Activated CD4-positive, alpha-beta memory T cell treated with anti-CD3 and anti-CD28 coated beads, Interleukin-2, amount 10 ng/mL, durations not matched to agents 7 days and 5 days (primary cell): ENCODE data around the gene BAHCC1. TPM values are rescaled to one million over a fixed set of nuclear protein-coding genes. Genes with fewer than 3 reads are reported as not detected.

Source experiments
- CTCF ChIA-PET: fragments of 350-600 bp; sonication (Branson Sonifier 250); formaldehyde crosslinking; loops from one replicate; lab custom pipeline; 2021; ENCODE audit warnings: antibody characterized with exemption, inconsistent platforms; lab: Charles Lee
- POLR2A ChIA-PET: fragments of 350-600 bp; sonication (Branson Sonifier 250); formaldehyde crosslinking; loops from one replicate; lab custom pipeline; 2021; ENCODE audit warnings: antibody characterized with exemption; lab: Charles Lee
- DNase-seq: peaks from one replicate; pipeline ENCODE4 v3.0.0-alpha.2; 2020
- H3K27ac Mint-ChIP-seq: one replicate; pipeline ENCODE4 v1.8.0; 2021; ENCODE audit warnings: mild to moderate bottlenecking, mixed read lengths
- H3K27me3 Mint-ChIP-seq: one replicate; pipeline ENCODE4 v1.8.0; 2021; ENCODE audit warnings: mixed read lengths
- H3K36me3 Mint-ChIP-seq: one replicate; pipeline ENCODE4 v1.8.0; 2021; ENCODE audit warnings: low read depth, mixed read lengths
- H3K4me1 Mint-ChIP-seq: one replicate; pipeline ENCODE4 v1.8.0; 2021; ENCODE audit warnings: mixed read lengths
- H3K4me3 Mint-ChIP-seq: one replicate; pipeline ENCODE4 v1.8.0; 2021; ENCODE audit warnings: mild to moderate bottlenecking, mixed read lengths
- H3K9me3 Mint-ChIP-seq: one replicate; pipeline ENCODE4 v1.8.0; 2021; ENCODE audit warnings: mixed read lengths
- total RNA-seq, 2 experiments: library from RNA; stranded (reverse); gene quantifications; one replicate each; pipeline ENCODE4 v1.2.3, GENCODE V29; 2021

BAHCC1 gene
- total RNA-seq, 2 experiments from 2014 or later = 0.15 to 0.18 TPM

DNA sequence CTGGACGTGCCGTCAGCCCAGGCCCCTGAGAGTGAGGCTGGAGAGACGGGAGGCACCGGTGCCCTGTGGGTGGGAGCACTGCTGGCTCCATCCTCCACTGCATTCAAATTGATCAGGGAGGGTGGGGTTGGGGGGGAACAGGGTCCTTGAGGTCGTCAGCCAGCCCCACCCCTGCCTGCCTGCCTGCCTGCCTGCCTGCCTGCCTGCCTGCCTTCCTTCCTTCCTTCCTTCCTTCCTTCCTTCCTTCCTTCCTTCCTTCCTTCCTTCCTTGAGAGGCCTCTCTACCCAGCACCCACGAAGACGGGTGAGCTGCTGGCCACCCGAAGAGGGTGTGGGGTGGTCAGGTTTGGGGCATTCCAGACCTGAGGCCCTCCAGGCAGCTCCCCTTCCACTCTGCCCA, 16.0 kb downstream of the BAHCC1 start:
- DNase-seq = no peak
- peaks cover 5% of the 10 kb centered on the region for H3K9me3 Mint-ChIP-seq
- CTCF ChIA-PET = no interaction called here
- peaks cover 26% of the 10 kb centered on the region for H3K27me3 Mint-ChIP-seq
- H3K27ac Mint-ChIP-seq = no peak overlapping the region
- H3K36me3 Mint-ChIP-seq = no peaks in the 10 kb centered on the region
- POLR2A ChIA-PET = interaction anchor here (1.0 kb wide), 1 partner anchor 101 kb away, joined by 3 read pairs; the partner anchor contains the start of gene ACTG1
- no peak overlapping the region for H3K4me3 Mint-ChIP-seq
- H3K4me1 Mint-ChIP-seq = peaks cover 16% of the 10 kb centered on the region

DNA sequence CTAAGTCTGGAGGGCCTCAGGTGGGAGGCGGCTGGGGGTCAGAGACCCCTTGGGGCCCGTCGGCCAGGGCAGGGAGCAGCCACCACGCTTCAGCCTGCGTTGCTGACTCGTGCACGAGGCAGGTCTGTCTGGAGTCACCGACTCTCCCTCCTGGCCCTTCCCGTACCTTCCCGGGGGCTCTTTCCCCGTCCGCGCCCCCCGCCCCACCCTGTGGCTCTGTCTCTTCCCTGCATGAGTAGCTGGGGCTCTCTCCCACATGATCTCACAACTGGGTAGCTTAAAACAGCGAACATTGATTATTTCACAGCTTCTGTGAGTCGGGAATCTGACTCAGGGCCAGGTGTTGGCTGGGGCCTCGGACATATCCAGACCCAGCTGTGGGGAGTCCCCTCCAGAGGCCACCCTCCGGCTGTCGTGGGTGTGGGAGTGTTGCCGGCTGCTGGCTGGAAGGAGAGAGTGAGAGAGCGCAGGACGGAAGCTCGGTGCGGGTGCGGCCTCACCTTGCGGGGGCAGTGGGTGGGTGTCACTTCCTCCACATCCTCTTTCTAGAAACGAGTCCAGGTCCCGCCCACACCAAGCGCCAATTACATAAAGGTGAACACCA, 17.3 kb downstream of the BAHCC1 start:
- DNase-seq = peak; percentile 68
- Mint-ChIP-seq H3K36me3 (no peaks in the 10 kb centered on the region), H3K27me3 (peaks cover 23% of the 10 kb centered on the region), H3K4me3 (peak overlapping the region; percentile 48), H3K4me1 (peaks cover 16% of the 10 kb centered on the region), H3K9me3 (peaks cover 6% of the 10 kb centered on the region), H3K27ac (no peak overlapping the region)
- CTCF ChIA-PET = interaction anchor here (1.0 kb wide), 2 partner anchors 72 to 207 kb away, joined by 3 read pairs; no protein-coding TSS in a partner anchor
- POLR2A ChIA-PET = interaction anchor here (1.0 kb wide), 1 partner anchor 174 kb away, joined by 3 read pairs; the partner anchor contains the start of genes NDUFAF8 and TEPSIN

DNA sequence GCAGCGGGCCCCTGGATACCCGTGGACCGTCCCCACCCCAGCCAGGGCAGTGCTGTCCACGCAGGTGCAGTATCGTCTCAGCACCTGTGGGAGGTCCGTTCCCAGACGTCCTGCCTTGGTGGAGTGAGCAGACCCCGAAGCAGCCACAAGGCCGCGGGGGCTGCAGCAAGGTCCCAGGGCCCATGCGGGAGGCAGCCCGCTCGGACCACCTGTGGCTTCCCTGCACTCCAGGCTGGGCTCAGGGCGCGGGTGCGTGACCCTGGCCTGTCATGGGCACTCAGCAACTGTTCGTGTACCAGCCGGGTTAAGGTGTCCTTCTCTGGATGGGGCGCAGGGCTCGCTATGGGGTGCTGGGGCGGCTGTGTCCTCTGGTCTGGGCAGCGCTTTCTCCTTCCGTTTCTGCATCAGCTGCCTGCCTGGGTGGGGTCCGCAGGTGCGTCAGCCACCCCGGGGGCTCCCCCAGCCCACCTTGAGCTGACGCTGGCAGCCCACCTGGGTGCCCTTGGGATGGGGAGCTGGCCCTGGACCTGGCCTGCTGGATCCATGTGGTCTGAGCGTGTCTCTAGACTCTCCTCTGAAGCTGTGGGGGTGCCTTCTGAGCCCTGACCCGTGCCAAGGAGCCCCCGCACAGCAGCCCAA, 18.4 kb downstream of the BAHCC1 start:
- Mint-ChIP-seq H3K27me3 (peaks cover 16% of the 10 kb centered on the region), H3K36me3 (no peaks in the 10 kb centered on the region), H3K27ac (no peak overlapping the region), H3K4me3 (no peak overlapping the region), H3K9me3 (peaks cover 6% of the 10 kb centered on the region), H3K4me1 (peaks cover 16% of the 10 kb centered on the region)
- CTCF ChIA-PET = no interaction called here
- DNase-seq = no peak
- POLR2A ChIA-PET = no interaction called here

DNA sequence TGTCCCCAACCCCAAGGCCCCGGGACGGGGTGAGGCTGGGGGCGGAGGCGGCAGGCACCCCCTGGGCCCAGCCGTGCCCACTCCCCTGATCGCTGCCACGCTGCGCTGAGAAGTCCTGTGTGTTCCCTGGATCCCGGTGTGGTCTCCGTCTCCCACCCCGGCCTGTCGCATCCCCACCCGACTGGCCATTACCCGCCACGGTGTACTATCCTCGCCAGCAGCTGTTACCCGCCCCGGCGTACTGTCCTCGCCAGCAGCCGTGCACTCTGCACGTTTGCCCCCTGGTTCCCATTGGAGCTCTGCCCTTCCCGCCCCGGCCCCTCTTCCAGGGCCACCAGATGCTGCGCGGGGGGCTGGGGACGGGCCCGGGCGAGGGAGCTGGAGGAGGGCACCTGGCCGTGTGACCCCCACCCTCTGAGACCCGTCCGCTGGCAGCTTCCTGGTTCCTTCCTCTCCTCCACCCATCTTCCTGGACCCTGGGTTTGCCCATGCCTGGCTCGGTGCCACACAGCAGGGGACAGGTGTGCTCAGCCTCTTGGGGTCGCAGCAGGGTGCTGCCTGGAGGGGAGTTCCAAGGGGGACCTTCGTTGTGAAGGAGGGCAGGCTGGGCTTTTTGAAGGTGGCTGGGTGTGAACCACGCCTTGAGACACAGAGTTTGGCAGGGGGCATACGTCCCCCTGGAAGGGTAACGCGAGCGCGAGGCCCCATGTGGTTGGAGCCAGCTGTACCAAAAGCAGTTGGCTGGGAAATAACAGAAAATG, 19.7 kb downstream of the BAHCC1 start:
- CTCF ChIA-PET = no interaction called here
- no peak for DNase-seq
- Mint-ChIP-seq H3K36me3 (no peaks in the 10 kb centered on the region), H3K9me3 (peaks cover 6% of the 10 kb centered on the region), H3K27me3 (peaks cover 7% of the 10 kb centered on the region), H3K4me1 (peaks cover 16% of the 10 kb centered on the region), H3K4me3 (no peak overlapping the region), H3K27ac (no peak overlapping the region)
- POLR2A ChIA-PET = no interaction called here

- H3K9me3 Mint-ChIP-seq = peaks cover 6% of the 10 kb centered on the region
- CTCF ChIA-PET = no interaction called here
- POLR2A ChIA-PET = no interaction called here
Observed at GRCh38 chr17:81415681-81416080, 20.4 kb downstream of the BAHCC1 start.

DNA sequence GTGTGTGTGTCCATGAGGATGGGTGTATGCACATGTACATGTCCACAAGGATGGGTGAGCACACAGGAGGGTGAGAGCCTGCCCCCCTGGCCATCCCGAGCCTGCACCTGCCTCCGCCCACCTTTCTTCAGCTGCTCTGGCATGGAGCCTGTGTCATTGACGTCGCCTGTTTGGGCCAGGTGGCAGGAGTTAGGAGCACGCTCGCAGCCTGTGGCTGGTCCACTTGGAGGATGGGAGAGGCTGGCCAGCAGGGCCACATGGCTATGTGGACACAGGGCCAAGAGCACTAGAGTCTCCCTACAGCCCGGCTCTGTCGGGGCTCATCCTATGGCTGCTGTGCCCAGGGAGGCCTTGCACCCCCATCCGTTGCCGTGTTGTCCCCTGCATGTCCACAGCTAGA, 21.4 kb downstream of the BAHCC1 start:
- POLR2A ChIA-PET = no interaction called here
- DNase-seq = no peak
- peaks cover 5% of the 10 kb centered on the region for H3K27me3 Mint-ChIP-seq
- H3K27ac Mint-ChIP-seq = no peak overlapping the region
- peaks cover 13% of the 10 kb centered on the region for H3K4me1 Mint-ChIP-seq
- H3K9me3 Mint-ChIP-seq = peaks cover 6% of the 10 kb centered on the region
- H3K4me3 Mint-ChIP-seq = no peak overlapping the region
- no peaks in the 10 kb centered on the region for H3K36me3 Mint-ChIP-seq
- CTCF ChIA-PET = no interaction called here

More at GRCh38 chr17:81415681-81416080, 20.4 kb downstream of the BAHCC1 start:
- Mint-ChIP-seq H3K4me1 (peaks cover 16% of the 10 kb centered on the region), H3K27me3 (peaks cover 7% of the 10 kb centered on the region), H3K27ac (no peak overlapping the region), H3K36me3 (no peaks in the 10 kb centered on the region), H3K4me3 (no peak overlapping the region)
- DNase-seq = no peak

DNA sequence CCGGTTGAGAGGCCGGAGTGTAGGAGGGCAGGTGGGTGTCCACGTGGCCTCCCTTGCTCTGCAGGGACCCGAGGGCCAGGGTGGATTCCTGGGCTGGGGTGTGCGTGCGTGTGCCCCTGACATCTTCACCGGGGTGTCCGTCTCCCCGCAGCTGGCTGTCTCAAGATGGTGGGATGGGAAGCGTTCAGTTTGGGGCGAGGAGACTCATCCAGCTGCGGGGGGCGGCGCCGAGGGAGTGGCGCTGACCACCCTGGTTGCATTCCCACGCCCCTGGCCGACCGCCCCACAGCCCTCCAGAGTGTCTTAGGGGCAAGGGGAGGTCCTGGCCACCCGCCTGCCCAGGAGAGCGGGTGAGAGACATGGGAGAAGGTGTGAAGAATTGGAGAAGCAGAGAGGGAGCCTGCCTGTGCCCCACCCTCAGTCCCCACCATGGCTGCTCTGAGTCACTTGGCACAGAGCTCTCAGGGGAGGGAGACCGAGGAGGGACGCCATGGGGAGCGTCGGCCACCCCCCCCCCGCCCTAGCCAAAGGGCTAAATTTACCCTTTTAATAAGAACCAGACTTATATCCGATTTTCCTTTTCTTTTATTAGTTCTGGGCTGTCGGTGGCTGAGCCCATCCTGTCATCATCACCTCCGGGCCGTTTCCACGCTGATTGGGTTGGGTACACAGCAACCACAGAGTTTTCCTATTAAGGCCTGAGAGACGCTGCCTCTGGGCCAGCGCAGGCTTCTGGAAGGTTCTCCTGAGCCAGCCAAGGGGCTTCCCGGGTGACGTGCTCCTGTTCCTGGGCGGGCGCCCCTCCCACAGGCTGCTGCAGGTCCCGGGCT, 22.0 kb downstream of the BAHCC1 start:
- Mint-ChIP-seq H3K9me3 (peaks cover 6% of the 10 kb centered on the region), H3K27me3 (peaks cover 4% of the 10 kb centered on the region), H3K4me1 (peaks cover 11% of the 10 kb centered on the region), H3K36me3 (no peaks in the 10 kb centered on the region), H3K4me3 (no peak overlapping the region), H3K27ac (no peak overlapping the region)
- CTCF ChIA-PET = no interaction called here
- POLR2A ChIA-PET = no interaction called here
- no peak for DNase-seq

DNA sequence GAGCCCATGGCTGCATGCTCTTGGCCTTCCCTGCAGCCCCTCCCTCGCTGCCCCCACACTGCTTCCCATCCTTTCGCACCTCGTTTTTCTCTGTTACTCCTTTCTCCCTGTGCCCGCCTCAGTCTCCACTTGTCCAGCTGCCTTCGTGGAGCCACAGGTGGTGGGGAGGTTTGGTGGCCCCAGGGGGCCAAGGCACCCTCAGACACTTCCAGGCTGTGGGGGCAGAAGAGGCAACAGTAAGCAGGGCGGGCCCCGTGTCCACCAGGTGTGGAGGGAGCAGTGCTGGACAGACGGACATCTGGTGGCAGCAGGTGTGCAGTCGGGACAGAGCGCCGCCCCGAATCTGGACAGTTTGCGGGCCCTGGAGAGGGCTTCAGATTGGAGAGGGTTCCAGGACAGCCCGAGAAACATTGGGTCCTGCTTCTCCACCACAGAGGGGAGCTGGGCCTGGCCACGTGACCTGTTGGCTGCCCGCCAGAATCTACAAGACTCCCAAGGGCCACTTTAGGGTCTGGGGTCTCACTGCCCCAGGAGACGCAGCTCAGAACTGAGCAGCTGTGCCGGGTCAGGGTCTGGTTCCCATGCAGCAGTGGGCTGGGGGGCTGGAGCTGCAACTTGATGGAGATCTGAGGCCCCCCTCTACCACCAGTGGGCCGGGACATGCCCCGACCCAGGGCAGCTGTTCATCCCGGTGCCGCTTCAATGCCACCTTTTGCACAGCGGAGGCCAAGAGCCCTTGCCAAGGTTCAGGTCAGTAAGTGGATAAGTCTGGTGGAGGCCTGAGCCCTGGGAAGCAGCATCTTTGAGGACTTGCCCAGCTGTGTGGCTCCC, 22.8 kb downstream of the BAHCC1 start:
- Mint-ChIP-seq H3K4me1 (peaks cover 3% of the 10 kb centered on the region), H3K36me3 (no peaks in the 10 kb centered on the region), H3K9me3 (peaks cover 6% of the 10 kb centered on the region), H3K27ac (no peak overlapping the region), H3K27me3 (no peaks in the 10 kb centered on the region), H3K4me3 (no peak overlapping the region)
- ChIA-PET CTCF (no interaction called here), POLR2A (no interaction called here)
- DNase-seq = no peak

DNA sequence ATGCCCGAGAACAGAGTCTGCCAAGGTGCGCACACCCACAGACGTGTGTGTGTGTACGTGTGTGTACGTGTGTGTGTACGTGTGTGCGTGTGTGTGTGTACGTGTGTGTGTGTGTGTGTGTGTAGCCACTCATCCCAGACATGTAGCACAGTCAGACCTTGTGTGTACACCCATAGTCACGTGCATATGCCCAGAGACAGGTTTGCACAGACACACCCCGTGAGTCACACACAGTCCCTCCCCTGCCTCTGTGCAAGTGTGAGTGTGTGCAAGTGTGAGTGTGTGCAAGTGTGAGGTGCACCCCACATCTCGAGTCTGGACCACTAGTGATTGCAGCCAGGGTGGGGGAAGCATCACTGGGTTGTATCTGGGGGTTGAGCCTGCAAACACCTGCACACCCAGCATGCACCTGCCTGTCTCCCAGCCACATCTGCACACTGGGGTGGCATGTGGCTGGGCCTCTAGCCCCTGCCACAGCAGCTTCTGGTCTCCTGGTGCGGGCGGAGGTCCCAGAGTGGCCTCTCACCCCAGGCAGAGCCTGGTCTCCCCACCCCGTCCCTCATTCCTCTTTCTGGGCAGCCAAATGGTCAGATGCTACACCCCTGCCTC, 23.6 kb downstream of the BAHCC1 start:
- DNase-seq = no peak
- Mint-ChIP-seq H3K9me3 (peaks cover 6% of the 10 kb centered on the region), H3K27ac (no peak overlapping the region), H3K27me3 (no peaks in the 10 kb centered on the region), H3K36me3 (no peaks in the 10 kb centered on the region), H3K4me1 (no peaks in the 10 kb centered on the region), H3K4me3 (no peak overlapping the region)
- CTCF ChIA-PET = no interaction called here
- POLR2A ChIA-PET = no interaction called here

DNA sequence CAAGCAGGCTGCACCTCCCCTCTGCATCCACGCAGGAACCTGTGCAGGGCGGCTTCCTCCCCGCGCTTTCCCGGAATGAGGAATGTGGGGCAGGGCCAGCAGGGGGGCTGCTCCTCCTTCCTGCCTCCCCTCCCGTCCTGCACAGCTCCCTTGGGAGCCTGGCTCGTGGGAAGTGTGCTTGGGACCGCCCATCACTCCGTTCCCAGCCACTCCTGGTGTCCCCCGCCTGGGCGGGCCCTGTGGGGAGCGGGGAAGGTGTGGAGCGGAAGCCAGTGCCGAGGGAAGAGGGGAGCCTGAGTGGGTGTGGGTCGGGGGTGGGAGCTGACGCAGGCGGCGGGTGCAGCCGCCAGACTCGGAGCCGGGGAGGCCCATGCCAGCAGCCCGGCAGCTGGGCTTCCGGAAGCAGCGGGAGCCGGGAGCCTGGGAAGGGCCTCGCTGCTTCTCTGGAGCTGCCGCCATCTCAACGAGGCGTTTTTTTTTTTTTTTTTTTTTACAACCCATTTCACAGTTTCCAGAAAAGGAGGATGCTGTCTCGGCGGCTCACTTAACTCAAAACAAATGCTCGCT, 24.1 kb downstream of the BAHCC1 start:
- no peak for DNase-seq
- Mint-ChIP-seq H3K4me1 (no peaks in the 10 kb centered on the region), H3K27ac (no peak overlapping the region), H3K4me3 (no peak overlapping the region), H3K27me3 (no peaks in the 10 kb centered on the region), H3K36me3 (no peaks in the 10 kb centered on the region), H3K9me3 (peaks cover 6% of the 10 kb centered on the region)
- CTCF ChIA-PET = no interaction called here
- POLR2A ChIA-PET = no interaction called here

DNA sequence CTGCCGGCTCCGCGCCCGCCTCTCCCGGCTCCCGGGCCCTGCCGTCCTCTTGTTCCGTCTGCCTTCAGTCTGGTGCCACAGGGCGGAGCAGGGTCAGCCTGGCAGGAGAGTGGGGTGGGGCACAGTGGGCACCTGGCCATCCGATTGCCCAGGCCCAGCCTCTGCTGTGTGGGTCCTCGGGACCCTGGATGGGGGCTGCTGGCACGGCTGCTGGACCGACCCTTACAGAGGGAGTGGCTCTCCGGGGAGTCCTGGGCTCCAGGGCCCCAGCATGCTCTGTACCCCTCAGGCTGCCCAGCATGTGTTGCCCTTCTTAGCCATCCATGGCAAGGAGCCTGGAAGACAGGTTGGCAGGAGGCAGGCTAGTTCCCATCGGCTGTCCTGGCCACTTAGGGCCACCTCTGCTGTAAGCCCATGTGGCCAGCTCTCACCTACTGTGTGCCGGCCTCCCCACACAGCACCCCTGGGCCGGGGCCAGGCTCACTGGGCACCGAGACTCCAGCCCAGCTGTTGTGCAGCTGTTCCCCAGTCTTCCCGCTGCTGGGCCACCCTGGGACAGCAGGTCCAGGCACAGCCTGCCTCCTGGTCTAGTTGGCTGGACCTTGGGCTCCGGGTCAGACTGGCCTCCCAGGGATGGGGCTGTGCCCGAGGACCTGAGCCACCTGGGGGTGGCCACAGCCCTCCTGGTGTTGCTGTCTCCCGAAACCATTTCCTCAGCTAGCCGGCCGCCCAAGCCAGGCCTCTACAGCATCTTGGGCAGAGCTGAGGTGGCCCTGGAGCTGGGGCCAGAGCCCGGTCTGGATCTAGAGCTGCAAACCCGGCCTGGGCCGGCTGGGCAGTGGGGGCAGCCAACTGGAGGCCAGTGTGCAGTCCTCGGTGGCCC, 24.9 kb downstream of the BAHCC1 start:
- H3K36me3 Mint-ChIP-seq = no peaks in the 10 kb centered on the region
- ChIA-PET POLR2A (no interaction called here), CTCF (no interaction called here)
- peaks cover 6% of the 10 kb centered on the region for H3K9me3 Mint-ChIP-seq
- H3K4me1 Mint-ChIP-seq = no peaks in the 10 kb centered on the region
- no peak overlapping the region for H3K4me3 Mint-ChIP-seq
- H3K27me3 Mint-ChIP-seq = no peaks in the 10 kb centered on the region
- H3K27ac Mint-ChIP-seq = no peak overlapping the region
- no peak for DNase-seq
